T47D (cell line): Measurements from ENCODE around the gene HOATZ.

ENCODE experiments used
- DNase-seq, 2 experiments: peaks; one replicate each; pipeline versions ENCODE4 v3.0.0 to v3.0.0-alpha.2; 2011 to 2012; ENCODE audit warnings: low read depth in 1 of 2, low spot score in 1 of 2
- JUND ChIP-seq: IDR thresholded peaks from 2 replicates; pipeline ENCODE4 v1.6.1; 2012; ENCODE audit warnings: low read depth
- in situ Hi-C: cut with HindIII; loops from 2 replicates; pipeline ENCODE4 v1.10.0; 2016; ENCODE audit warnings: low sequenced_read_pairs, low pct_unique_long_range_greater_than_20kb

HOATZ gene

DNA sequence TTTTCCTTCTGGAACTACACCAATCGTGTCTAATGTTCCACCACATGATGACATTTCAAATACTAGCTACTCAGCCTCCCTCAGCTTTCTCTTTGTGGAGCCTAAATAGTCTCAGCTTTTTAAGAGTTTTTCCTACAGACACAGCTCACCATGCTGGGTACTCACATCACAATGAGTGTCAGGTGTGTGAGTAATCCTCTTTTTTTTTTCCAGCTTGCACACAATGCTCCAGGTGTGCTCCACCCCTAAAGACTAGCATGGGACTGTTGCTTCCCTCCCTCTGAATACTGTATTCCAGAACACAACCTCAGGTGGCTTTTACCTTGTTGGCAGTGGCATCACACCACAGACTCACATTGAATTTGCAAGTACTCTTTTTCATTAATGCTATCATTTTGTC lies 14.1 kb upstream of the HOATZ start:
- in situ Hi-C loops: no loop called here
- TF ChIP-seq JUND: no peak
- DNase-seq: no peak

DNA sequence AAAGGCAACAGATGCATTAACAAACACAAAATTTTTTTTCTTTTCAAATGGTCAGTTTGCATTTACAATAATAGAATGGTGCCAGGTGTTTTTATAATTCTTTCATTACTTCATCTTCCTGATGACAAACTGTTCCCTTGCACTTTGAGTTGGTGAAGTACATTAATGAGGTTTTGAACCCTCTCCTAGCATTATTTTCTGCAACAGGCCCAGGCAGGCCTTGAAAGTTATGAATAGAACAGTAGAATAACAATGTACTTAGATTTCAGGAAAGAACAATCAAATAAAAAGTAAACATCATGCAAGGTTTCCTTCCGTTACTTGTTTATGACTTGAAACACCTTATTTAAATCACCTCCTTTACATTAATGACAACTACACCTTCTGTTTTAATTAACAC lies 12.0 kb upstream of the HOATZ start:
- in situ Hi-C loops: no loop called here
- no peak for DNase-seq
- TF ChIP-seq JUND: no peak

DNA sequence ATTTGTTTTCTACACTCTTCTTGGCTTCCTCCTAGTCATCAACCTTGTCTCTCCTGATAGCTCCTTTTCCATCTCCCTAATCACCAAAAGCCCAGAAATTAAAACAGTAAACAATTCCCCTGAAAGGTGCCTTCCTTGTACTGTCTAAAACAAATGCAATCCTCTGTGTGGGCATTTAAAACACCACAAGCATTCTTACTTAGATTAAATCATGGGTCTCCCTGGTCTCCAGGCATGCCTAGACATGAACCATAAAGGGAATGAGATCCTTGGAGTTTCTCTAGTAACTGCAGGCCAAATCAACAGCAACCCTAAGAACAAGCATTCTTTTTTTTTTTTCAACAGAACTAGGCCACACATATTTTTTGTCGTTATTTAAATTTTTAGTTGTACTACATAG lies 4.3 kb upstream of the HOATZ start:
- TF ChIP-seq JUND: no peak
- DNase-seq: peak in 1 of 2 experiments; percentile 84
- in situ Hi-C loops: no loop called here

DNA sequence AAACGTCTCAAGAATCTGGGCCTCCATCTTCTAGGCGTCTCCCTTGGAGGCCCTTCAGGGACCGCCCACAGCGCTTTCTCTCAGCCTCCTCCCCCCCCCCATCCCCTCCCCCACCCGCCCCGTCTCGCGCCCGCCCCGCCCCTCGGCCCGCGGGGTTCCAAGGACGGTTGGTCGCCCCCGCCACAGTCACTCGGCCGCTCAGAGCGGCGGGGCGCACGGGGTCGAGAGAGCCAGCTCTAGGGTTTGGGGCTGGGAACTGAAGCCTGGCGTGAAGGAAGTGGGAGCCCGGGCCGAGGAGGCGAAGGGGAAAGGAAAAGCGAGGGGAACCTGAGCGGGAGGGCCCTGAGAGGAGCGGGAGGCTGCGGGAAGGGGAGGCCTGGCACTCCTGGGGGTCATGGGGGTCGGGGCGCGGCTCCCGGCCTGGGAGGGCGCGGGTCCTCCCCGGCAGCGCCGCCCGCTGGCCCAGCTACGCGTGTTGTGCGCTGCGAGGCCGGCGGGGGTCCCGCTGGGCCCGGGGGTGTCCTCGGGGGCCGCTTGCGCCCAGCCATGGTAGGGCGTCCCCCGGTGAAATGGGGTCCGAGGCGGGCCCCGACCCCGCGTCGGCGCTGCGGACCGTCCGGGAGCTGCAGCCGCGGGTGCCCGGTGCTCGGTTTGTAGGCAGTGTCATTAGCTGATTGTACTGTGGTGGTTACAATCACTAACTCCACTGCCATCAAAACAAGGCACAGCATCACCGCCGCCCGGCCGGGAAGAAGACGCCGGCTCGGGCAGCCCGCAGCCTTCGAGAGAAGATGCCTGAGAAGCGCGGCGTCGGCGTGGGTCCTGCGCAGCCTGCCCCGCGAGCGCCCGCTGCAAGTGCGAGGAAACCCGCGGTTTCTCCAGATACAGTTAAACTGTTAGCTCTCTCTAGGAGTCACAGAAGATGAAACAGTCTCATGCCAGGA lies 2.0 kb upstream of the HOATZ start, which contains the start of gene BTG4:
Gene BTG4, minus strand, starts transcription at position 91 of the 944 bp plus-strand sequence. CDS start 13,610 bp downstream, outside the sequence.
- no peak for TF ChIP-seq JUND
- in situ Hi-C loops: no loop called here
- no peak for DNase-seq

DNA sequence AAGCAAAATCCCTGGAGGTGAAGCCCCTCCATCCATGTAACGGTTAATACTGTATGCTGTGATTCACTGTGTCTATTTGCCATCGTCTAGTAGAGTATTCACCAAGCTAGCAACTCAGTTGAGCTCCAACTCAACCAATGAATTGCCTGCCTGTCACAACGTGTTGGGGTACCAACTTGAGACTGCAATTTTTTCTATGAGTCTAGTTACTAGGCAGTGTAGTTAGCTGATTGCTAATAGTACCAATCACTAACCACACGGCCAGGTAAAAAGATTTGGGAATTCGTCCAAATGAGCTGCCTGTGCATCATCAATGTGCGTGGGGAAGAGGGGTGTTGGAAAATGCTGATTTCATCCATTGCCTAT lies 1.4 kb upstream of the HOATZ start:
- TF ChIP-seq JUND: no peak
- in situ Hi-C loops: no loop called here
- no peak for DNase-seq

DNA sequence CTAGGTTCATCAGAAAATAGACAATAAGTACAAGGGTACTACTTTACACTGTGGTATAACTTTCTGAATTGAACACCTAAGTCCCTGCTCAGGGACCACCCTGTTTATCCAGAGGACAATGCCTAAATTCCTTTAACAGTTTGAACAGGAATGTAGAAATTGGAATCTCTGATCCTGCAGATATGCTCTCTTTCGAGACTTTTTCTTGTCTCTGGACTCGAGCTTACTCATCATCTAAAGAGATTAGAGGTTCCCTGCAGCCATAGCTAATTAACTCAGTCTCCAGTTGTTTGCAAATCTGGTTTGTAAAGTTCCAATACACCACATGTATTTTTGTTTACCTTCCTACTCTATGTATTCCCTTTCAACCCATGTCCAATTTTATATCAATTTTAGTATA lies 1.0 kb downstream of the HOATZ start:
- DNase-seq: no peak
- in situ Hi-C loops: no loop called here
- TF ChIP-seq JUND: no peak

DNA sequence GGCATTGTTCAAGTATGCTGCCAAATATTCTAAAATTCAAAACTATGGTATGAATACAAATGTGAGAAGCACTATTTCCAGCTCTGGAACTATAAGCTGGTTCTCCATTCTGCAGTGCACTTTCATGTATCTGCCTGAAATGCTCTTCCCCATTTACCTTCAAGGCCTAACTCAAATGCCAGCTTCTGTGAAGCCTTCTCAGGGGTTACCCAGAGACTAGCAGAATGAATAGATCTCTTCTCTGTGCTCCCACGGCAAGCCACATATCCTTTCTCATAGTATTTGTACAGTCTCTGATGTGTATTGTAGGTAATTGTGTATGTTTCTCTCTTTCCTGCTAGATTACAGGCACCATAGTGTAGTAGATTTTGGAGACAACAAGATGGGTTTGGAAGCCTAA lies 4.1 kb downstream of the HOATZ start:
- no peak for TF ChIP-seq JUND

DNA sequence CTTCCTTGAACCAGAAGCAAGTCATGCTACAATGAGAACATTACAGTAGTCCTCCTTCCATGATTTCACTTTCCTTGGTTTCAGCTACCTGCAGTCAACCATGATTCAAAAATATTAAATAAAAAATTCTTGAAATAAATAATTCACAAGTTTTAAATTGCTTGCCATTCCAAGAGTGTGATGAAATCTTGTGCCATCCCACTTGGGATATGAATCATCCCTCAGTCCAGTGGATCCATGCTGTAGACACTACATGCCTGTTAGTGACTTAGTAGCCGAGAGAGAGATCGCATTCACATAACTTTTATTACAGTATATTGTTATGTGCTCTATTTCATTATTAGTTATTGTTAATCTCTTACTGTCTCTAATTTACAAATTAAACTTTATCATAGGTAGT lies 6.0 kb downstream of the HOATZ start:
- no peak for DNase-seq
- no peak for TF ChIP-seq JUND
- in situ Hi-C loops: no loop called here

More for the DNA sequence above, 4.1 kb downstream of the HOATZ start:
- in situ Hi-C loops: no loop called here
- DNase-seq: no peak

DNA sequence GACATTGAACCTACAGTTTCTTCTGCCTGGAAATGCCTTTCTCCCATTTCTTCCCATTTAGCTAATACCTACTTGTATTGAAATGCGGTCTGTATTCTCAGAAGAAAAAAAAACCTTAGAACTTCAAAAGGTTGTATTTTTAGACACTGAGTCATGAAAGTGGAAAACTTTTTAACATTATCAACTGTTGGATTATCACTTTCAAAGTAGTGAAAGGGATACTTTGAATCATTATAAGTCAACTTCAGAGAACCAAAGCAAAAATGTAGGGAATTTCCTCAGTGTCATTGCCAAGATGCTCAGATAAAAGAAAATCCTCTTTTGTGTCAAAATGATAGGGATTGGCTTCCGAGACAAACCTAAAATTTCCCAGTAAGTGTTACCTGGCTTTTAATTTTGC lies 6.6 kb downstream of the HOATZ start:
- in situ Hi-C loops: no loop called here
- DNase-seq: no peak
- no peak for TF ChIP-seq JUND

DNA sequence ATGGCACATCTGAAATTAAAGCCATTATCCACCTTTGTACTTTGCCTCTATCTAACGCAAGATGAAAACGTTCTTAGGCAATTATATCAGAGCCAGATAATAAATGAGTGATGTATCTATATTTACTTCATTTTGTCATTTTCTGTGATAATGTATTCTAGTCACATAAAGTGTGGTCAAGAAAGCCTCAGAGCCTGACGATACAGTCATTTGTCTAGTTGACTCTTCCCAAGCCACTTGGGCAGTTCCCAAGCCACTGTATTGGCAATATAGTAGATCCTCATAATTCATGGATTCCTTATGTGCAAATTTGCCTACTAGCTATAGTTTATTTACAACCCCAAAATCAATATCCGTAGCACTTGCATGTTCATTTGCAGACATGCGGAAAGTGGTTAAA lies 7.8 kb downstream of the HOATZ start:
- in situ Hi-C loops: no loop called here
- DNase-seq: no peak
- no peak for TF ChIP-seq JUND

DNA sequence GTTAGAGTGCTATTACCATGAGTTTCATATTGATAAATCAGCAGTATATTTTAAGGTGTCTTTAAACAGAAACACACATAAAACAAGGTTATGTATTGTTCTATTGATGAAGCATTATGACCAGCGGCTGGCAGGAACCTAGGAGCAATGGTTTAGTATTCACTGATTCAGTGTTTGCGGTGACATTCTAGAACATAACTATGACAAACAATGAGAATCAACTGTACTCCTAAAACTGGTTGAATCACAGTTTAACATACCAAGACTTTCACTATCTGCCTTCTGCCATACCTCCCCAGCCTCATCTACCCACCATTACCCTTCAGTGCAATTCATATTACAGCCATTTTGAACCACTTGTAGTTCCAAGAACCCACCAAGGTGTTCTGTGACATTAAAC lies 8.8 kb downstream of the HOATZ start:
- TF ChIP-seq JUND: no peak
- in situ Hi-C loops: no loop called here
- DNase-seq: no peak

DNA sequence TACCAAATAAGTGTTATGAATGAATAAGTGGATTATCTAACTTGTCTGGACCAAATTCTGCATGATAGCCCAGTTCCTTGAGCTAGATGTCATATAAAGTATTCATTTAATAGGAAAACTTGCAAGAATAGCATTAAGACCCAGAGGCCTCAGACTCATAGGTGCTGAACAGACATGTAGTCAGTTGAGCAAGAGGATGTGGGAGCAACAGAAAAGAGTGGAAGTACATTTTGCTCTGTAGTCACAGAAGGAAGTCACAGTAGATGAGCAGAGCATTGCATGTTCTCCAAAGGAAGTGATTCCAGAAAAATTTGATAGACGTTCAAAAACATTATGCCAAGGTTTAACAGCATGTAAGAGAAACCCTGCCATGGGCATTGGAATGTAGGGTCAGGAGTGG lies 9.5 kb downstream of the HOATZ start:
- in situ Hi-C loops: no loop called here
- TF ChIP-seq JUND: no peak
- DNase-seq: no peak

DNA sequence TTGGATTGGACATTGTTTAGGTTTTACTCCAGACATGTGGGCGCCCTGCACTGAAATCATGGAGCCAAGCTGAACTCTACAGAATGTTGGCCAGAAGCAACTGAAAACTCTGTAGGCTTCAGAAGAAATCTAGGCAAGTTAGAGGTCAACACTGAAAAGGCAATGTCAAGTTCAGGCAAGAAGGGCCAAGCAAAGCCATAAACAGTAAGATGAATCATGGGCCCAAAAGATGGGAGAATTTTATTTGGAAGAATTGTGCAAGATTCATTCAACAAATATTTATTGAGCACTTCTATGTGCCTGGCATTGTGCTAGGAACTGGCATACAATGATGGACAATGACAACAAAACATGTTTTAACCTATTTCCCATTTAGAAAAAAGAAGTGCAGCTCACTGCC lies 10.9 kb downstream of the HOATZ start:
- in situ Hi-C loops: no loop called here
- TF ChIP-seq JUND: no peak
- no peak for DNase-seq

DNA sequence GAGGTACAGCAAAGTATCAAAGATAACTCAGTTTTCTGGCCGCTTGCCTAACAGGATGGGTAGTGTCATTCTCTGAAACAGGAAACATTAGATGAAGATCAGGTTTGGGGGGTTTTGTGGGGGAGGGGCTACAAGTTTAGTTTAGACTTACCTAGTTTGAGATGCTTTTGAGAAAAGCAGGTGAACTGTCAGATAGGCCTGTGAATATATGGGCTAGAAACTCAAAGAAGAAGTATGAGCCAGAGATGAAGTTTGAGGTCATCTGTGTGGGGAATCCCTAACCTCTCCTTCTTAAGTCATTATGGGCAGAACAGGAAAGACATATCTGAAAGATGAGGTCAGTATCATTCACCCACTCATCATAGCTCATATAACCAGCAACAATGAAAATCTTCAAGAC lies 11.9 kb downstream of the HOATZ start:
- TF ChIP-seq JUND: no peak
- in situ Hi-C loops: no loop called here
- no peak for DNase-seq
